SJSA1 (cell line): ENCODE measurements around the gene LRRC47. TPM values are rescaled to one million over a fixed set of nuclear protein-coding genes. Genes with fewer than 3 reads are reported as not detected.

ENCODE experiments used
- DNase-seq, 2 experiments: peaks; one replicate each; pipeline ENCODE4 v3.0.0-alpha.2; 2015 to 2020; ENCODE audit warnings: low spot score in 2 of 2, low read depth in 1 of 2
- H3K27ac ChIP-seq: fragments of 250-450 bp; sonication (Bioruptor Pico); 2 replicates; pipeline ENCODE4 v1.5.1; 2020; ENCODE audit warnings: mild to moderate bottlenecking, moderate library complexity
- H3K27me3 ChIP-seq: fragments of 250-450 bp; sonication (Bioruptor Pico); replicated peaks from 2 replicates; pipeline ENCODE4 v1.5.1; 2020; ENCODE audit warnings: mild to moderate bottlenecking, moderate library complexity
- H3K36me3 ChIP-seq: fragments of 250-450 bp; sonication (Bioruptor Pico); 2 replicates; pipeline ENCODE4 v1.5.1; 2020; ENCODE audit warnings: mild to moderate bottlenecking
- H3K4me1 ChIP-seq: fragments of 250-450 bp; sonication (Bioruptor Pico); replicated peaks from 2 replicates; pipeline ENCODE4 v1.6.1; 2021; ENCODE audit warnings: mild to moderate bottlenecking
- H3K4me3 ChIP-seq: fragments of 250-450 bp; sonication (Bioruptor Pico); 2 replicates; pipeline ENCODE4 v1.5.1; 2020; ENCODE audit warnings: mild to moderate bottlenecking
- H3K9me3 ChIP-seq: fragments of 250-450 bp; sonication (Bioruptor Pico); replicated peaks from 2 replicates; pipeline ENCODE4 v1.5.1; 2020; ENCODE audit warnings: mild to moderate bottlenecking
- total RNA-seq: library from RNA; depleted of rRNA; stranded (reverse); fragments of >200 nt; shearing (Covaris generic); gene quantifications from 2 replicates; pipeline ENCODE4 v1.2.3, GENCODE V29; 2014

The LRRC47 gene
- total RNA-seq, 1 experiment from 2014 or later: 46.4 TPM

GRCh38 chr1:3740752-3741151 is 55.5 kb downstream of the LRRC47 start:
- H3K36me3 ChIP-seq: peaks cover 2% of the 10 kb centered on the region; the same call in 1 of the 2 replicates
- H3K27ac ChIP-seq: no peak overlapping the region
- no peaks in the 10 kb centered on the region for H3K27me3 ChIP-seq
- no peak for DNase-seq
- no peaks in the 10 kb centered on the region for H3K4me1 ChIP-seq
- H3K4me3 ChIP-seq: no peak overlapping the region
- no peaks in the 10 kb centered on the region for H3K9me3 ChIP-seq

DNA sequence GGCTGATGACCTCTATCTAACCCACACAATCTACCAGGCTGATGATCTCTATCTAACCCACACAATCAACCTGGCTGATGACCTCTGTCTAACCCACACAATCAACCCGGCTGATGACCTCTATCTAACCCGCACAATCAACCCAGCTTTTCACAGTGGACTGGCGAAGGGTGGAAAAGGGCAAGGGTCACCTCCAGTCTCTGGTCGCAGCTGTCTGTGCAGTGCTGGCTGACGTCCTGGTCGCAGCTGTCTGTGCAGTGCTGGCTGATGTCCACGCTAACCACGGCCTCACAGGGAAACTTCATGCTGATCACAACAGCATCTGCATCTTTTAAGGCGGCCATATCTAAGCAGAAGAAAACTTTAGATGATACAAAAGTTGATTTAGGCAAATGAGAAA is 56.3 kb downstream of the LRRC47 start:
- no peak overlapping the region for H3K4me3 ChIP-seq
- H3K36me3 ChIP-seq: peaks cover 2% of the 10 kb centered on the region; the same call in 1 of the 2 replicates
- no peak for DNase-seq
- H3K27ac ChIP-seq: no peak overlapping the region
- H3K4me1 ChIP-seq: no peaks in the 10 kb centered on the region
- H3K27me3 ChIP-seq: no peaks in the 10 kb centered on the region
- H3K9me3 ChIP-seq: no peaks in the 10 kb centered on the region

GRCh38 chr1:3738943-3739342 is 57.4 kb downstream of the LRRC47 start:
- no peaks in the 10 kb centered on the region for H3K27me3 ChIP-seq

DNA sequence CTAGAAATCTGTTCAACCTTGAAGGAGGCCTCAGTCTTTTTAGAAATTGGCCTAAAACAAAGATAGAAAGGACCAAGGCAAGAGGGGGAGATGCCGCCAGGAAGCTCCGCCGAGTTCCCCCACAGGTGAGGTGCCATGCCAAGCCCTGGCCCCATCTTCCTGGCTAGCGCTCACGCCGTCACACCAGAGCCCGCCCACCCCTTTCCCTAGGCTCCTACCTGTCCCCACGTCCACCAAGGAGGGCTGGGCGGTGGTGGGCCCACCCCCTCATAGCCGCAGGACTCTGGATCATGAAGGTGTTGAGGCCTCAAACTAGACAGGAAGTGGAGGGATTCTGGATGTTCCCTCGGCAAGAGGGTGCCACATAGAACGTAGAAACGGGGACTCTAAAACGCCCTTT is 59.6 kb downstream of the LRRC47 start:
- no peaks in the 10 kb centered on the region for H3K27me3 ChIP-seq
- no peak overlapping the region for H3K27ac ChIP-seq
- no peaks in the 10 kb centered on the region for H3K9me3 ChIP-seq
- H3K4me3 ChIP-seq: no peak overlapping the region
- no peak for DNase-seq
- no peaks in the 10 kb centered on the region for H3K4me1 ChIP-seq
- no peaks in the 10 kb centered on the region; the same call in 1 of the 2 replicates for H3K36me3 ChIP-seq

More at GRCh38 chr1:3738943-3739342, 57.4 kb downstream of the LRRC47 start:
- H3K36me3 ChIP-seq: peaks cover 2% of the 10 kb centered on the region; the same call in 1 of the 2 replicates
- no peak for DNase-seq
- no peak overlapping the region for H3K4me3 ChIP-seq
- H3K27ac ChIP-seq: no peak overlapping the region
- H3K4me1 ChIP-seq: no peaks in the 10 kb centered on the region
- H3K9me3 ChIP-seq: no peaks in the 10 kb centered on the region

GRCh38 chr1:3736131-3736561 is 60.2 kb downstream of the LRRC47 start:
- no peak for DNase-seq
- Histone ChIP-seq H3K9me3 (no peaks in the 10 kb centered on the region), H3K27ac (no peak overlapping the region), H3K27me3 (no peaks in the 10 kb centered on the region), H3K4me3 (no peak overlapping the region), H3K36me3 (no peaks in the 10 kb centered on the region; the same call in 1 of the 2 replicates), H3K4me1 (no peaks in the 10 kb centered on the region)

DNA sequence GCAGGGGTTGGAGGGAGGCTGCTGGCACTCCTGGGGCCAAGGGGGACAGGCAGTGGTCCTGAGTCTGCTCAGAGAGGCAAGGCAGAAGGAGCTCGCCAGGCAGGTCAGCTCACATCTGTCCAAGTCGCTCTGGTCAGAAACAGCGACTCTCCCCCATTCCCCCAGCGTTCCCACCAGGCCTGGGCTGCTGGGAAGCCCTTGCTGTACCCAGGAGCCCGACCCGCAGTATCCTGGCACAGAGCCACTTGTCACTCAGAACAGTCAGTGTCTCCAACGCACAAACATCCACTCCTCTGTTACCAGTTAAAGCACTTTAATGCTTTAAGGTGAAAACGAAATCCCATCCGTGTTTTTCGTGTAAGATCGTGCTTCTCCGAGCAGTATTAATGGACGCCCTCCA is 60.6 kb downstream of the LRRC47 start:
- Histone ChIP-seq H3K36me3 (no peaks in the 10 kb centered on the region; the same call in 1 of the 2 replicates), H3K4me3 (no peak overlapping the region), H3K27me3 (no peaks in the 10 kb centered on the region), H3K4me1 (no peaks in the 10 kb centered on the region), H3K9me3 (no peaks in the 10 kb centered on the region), H3K27ac (no peak overlapping the region)
- no peak for DNase-seq

GRCh38 chr1:3735027-3735681 is 61.1 kb downstream of the LRRC47 start:
- no peak for DNase-seq
- no peak overlapping the region for H3K27ac ChIP-seq

DNA sequence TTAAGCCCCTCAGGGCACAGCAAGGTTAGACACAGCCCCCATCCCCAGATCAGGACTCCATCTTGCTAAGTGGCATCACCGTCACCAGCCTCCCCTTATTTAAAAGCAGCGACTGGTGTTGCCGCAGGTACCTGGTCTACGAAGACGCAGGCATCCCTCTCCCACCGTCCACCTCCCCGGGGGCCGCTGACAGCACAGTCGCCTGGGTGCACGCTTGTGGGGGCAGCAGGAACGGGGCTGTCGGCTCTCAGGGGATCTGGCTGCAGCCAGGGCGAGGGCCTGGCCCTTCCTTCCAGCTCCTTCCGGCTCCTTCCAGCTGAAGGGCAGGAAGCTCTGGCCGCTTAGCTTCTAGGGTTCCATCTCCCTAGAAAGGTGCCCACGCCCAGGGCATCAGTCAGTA is 61.7 kb downstream of the LRRC47 start:
- DNase-seq: no peak
- no peaks in the 10 kb centered on the region for H3K27me3 ChIP-seq
- no peaks in the 10 kb centered on the region; the same call in 1 of the 2 replicates for H3K36me3 ChIP-seq
- H3K4me3 ChIP-seq: no peak overlapping the region
- H3K4me1 ChIP-seq: no peaks in the 10 kb centered on the region
- no peaks in the 10 kb centered on the region for H3K9me3 ChIP-seq
- no peak overlapping the region for H3K27ac ChIP-seq

More at GRCh38 chr1:3735027-3735681, 61.1 kb downstream of the LRRC47 start:
- Histone ChIP-seq H3K4me3 (no peak overlapping the region), H3K9me3 (no peaks in the 10 kb centered on the region), H3K4me1 (no peaks in the 10 kb centered on the region), H3K36me3 (no peaks in the 10 kb centered on the region; the same call in 1 of the 2 replicates), H3K27me3 (no peaks in the 10 kb centered on the region)

- DNase-seq: no peak
- Histone ChIP-seq H3K4me3 (no peak overlapping the region), H3K9me3 (no peaks in the 10 kb centered on the region), H3K27ac (no peak overlapping the region), H3K36me3 (no peaks in the 10 kb centered on the region; the same call in 1 of the 2 replicates), H3K4me1 (no peaks in the 10 kb centered on the region), H3K27me3 (no peaks in the 10 kb centered on the region)
These were observed 62.3 kb downstream of the LRRC47 start for GRCh38 chr1:3733883-3734589.

GRCh38 chr1:3733094-3733882 is 63.0 kb downstream of the LRRC47 start:
- H3K4me1 ChIP-seq: no peaks in the 10 kb centered on the region
- H3K27ac ChIP-seq: no peak overlapping the region
- no peaks in the 10 kb centered on the region for H3K9me3 ChIP-seq
- no peaks in the 10 kb centered on the region; the same call in 1 of the 2 replicates for H3K36me3 ChIP-seq
- no peaks in the 10 kb centered on the region for H3K27me3 ChIP-seq
- H3K4me3 ChIP-seq: no peak overlapping the region
- DNase-seq: no peak

DNA sequence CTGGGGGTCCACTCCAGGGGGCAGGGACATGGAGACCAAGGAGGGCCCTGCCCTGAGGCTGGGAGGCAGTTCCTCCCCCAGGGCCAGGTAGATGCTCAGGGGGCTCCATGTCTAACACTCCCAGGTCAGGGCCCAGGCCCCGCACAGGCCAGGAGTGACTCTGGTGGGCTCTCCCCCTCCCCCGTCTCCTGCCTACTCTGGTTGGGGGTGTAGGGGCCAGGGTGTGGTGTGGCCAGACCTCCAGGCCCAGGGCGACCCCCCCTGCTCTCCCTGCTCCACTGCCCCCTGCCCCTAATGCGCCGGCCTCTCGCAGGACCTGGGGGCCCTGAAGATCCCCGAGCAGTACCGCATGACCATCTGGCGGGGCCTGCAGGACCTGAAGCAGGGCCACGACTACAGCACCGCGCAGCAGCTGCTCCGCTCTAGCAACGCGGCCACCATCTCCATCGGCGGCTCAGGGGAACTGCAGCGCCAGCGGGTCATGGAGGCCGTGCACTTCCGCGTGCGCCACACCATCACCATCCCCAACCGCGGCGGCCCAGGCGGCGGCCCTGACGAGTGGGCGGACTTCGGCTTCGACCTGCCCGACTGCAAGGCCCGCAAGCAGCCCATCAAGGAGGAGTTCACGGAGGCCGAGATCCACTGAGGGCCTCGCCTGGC is 63.7 kb downstream of the LRRC47 start:
- H3K9me3 ChIP-seq: no peaks in the 10 kb centered on the region
- no peak overlapping the region for H3K4me3 ChIP-seq
- no peaks in the 10 kb centered on the region for H3K36me3 ChIP-seq
- H3K27me3 ChIP-seq: no peaks in the 10 kb centered on the region
- no peaks in the 10 kb centered on the region for H3K4me1 ChIP-seq
- no peak for DNase-seq
- no peak overlapping the region for H3K27ac ChIP-seq

DNA sequence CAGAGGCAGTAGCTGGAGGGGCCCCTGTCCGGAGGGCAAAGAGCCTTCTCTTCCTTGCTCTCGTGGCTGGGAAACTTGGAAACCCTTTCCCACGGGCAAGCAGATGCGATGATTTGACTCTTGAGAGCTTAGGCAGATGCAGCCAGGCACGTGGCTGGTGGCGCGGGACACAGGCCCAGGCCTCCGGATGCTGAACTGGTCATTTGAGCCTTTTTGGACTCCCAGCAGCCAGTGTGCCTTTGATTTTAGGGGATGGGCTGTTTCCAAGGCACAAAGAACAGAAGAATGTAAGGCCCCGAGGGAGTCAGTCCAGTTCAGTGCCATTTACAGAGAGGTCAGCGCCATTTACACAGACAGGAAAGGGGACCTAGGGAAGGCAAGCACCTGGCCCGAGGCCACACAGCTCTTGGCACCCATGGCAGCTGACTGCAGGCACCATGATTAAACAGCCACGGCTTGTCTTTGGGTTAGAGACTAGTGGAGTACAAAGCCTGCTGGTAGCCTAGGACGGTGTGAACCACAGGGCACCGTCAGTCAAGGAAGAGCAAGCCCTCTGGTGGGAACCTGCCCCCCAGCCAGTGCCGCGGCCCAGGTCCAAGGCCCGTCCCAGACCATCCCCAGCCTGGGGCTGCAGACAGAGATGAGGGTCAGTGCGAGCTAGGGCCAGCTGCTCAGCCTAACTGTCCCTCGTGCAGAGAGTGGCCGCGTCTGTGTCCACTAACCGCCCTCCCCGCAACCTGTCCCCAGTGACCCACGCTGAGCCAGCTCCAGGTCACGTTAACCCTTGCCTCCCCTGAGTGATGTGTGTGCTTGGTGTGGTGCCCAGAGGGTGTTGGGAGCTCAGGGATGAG is 64.5 kb downstream of the LRRC47 start:
- Histone ChIP-seq H3K36me3 (no peaks in the 10 kb centered on the region), H3K4me1 (no peaks in the 10 kb centered on the region), H3K4me3 (no peak overlapping the region), H3K27ac (no peak overlapping the region), H3K27me3 (no peaks in the 10 kb centered on the region), H3K9me3 (no peaks in the 10 kb centered on the region)
- DNase-seq: no peak
